Measurements from ENCODE around the gene RFNG.

The RFNG gene, protein sequence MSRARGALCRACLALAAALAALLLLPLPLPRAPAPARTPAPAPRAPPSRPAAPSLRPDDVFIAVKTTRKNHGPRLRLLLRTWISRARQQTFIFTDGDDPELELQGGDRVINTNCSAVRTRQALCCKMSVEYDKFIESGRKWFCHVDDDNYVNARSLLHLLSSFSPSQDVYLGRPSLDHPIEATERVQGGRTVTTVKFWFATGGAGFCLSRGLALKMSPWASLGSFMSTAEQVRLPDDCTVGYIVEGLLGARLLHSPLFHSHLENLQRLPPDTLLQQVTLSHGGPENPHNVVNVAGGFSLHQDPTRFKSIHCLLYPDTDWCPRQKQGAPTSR

GRCh38 chr17:82051776-82052637 lies at the start of gene RFNG, which contains the start of gene GPS1:
Gene RFNG, minus strand, starts transcription at chr17:82051811. Its CDS starts 45 bp downstream, at chr17:82051766.
Gene GPS1, plus strand, starts transcription at chr17:82051898. Its CDS starts 34 bp downstream, at chr17:82051932.
- intact Hi-C loops (cut with DNase I), result loop anchor here (1.0 kb wide), 1 partner anchor 13 kb away; the partner anchor contains the start of gene DUS1L
- peak; percentile 74 to 98 (median 84) for DNase-seq

GRCh38 chr17:82101301-82101715 lies 49.7 kb upstream of the RFNG start:
- intact Hi-C loops (cut with DNase I), result no loop called here
- DNase-seq, result no peak

DNA sequence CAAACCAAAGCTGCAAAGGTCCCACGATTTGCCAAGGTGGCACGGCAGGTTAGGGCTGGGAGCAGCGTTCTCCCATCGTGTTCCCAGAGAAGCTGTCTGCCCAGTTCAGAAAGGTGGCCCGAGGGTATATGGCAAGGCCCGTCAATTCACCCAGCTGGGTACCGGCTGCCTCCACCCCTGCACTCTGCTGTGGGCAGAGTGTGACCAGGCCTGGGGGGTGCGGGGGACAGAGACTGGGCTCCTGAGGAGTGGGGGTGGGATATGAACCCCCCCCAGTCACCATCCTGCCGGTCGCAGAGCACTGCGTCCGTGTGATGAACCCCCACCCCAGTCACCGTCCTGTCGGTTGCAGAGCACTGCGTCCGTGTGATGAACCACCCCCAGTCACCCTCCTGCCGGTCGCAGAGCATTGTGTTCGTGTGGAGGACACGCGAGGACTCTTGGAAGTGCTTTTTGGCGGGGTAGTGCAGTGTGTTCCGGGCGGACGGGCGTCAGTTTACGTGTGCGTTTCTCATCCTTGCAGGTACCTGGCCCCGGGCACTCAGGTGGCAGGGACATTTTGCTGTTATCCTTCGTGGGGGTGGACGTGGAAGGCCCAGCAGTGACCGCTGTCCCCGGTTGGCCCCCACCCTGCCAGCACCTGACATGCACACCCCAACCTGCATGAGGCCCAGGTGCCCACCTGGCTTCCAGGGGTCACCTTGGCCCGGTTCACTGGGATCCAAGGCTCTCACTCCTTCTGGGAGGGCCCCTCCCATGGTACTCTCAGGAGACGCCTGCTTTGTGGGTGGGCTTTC lies 49.1 kb upstream of the RFNG start:
- DNase-seq, result no peak
- intact Hi-C loops (cut with DNase I), result no loop called here

DNA sequence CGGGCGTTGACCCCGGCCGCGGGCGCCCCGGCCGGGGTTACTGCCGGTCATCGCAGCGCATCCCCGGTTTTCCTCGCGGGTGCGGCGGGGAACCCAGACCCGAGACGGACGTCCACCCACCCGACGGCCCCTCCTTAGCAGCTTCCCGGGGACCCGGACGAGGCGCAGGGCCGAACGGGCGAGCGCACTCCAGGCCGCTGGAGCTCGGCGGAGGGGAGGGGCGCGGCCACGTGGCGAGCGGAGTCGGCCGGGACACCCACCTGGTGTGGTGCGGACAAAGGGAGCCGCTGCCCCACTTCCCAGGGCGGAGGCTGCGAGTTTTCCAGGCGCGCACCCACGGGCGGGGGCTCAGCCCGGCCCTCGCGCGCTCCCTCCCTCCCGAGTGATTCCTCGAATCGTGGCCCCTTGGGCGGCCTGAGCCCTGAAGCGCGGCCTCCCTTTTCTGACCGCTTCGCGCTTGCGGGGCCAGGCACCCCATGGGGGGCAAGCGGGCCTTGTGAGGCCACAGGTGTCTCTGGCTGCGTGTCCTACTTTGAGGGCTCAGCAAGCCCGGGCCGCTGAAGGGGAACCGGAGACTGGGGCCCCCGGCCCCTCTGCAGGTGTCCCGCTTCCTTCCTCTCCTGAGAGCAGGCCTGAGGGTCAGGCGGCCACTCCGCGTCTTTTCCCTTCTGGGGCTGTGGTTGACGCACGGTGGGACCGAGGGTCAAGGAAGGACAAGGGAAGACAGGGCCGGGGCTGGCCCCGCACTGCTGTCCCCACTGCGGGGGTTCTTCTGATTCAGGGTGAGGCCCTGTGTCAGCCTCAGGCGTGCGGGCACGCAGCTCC lies 47.5 kb upstream of the RFNG start:
- peak in 2 of 10 donors; percentile 77 to 91 for DNase-seq
- intact Hi-C loops (cut with DNase I), result loop anchor here (5.0 kb wide), 3 partner anchors 42 to 67 kb away; partner anchors contain the start of gene RAC3

DNA sequence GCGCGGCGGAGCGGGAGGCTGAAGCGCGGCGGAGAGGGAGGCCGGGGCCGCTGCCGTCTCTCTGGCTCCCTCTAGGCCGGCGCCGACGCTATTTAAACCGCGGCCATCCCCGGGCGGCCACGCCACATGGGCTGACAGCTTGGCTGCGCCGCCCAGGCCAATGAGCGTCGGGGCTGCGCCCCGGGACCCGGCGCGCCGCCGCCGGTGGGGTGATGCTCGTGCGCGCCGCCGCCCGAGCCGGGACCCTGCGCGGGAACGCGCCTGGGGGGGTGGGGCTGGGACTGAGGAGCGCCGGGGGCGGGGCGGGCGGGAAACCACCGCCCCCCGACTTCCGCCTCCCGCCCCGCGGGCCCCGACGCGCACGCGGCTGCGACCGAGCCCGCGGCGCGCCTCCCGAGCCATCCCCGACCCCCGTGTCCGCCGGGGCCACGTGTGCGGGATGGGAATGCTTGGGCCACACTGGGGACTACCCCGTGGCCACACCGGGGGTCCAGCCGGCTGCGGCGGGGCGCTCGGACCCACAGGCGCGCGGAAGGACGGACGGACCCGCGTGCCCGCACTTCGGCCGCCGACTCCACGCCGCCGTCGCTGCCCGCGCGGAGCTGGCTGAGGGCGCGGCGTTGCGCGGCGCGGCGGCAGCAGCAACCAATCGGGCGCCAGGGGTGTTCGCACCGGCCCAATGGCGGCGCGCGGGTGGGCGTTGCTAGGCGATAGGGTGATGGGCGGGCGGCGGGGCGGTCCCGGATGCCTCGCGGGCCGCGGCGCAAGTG lies 46.7 kb upstream of the RFNG start, which contains the start of gene FASN:
TSS of gene FASN (minus strand) at position 68 of the 770 bp plus-strand sequence. CDS start 1,791 bp downstream, outside the sequence.
- peak; percentile 92 to 99 (median 94) for DNase-seq
- intact Hi-C loops (cut with DNase I), result loop anchor here (5.0 kb wide), 3 partner anchors 41 to 66 kb away; partner anchors contain the start of gene RAC3

GRCh38 chr17:82097919-82098168 lies 46.2 kb upstream of the RFNG start:
- DNase-seq, result no peak
- intact Hi-C loops (cut with DNase I), result loop anchor here (5.0 kb wide), 3 partner anchors 41 to 66 kb away; partner anchors contain the start of gene RAC3

- peak in 1 of 10 donors; percentile 38 for DNase-seq
- intact Hi-C loops (cut with DNase I), result loop anchor here (5.0 kb wide), 3 partner anchors 40 to 65 kb away; partner anchors contain the start of gene RAC3
Measured at GRCh38 chr17:82097184-82097918, 45.7 kb upstream of the RFNG start.

DNA sequence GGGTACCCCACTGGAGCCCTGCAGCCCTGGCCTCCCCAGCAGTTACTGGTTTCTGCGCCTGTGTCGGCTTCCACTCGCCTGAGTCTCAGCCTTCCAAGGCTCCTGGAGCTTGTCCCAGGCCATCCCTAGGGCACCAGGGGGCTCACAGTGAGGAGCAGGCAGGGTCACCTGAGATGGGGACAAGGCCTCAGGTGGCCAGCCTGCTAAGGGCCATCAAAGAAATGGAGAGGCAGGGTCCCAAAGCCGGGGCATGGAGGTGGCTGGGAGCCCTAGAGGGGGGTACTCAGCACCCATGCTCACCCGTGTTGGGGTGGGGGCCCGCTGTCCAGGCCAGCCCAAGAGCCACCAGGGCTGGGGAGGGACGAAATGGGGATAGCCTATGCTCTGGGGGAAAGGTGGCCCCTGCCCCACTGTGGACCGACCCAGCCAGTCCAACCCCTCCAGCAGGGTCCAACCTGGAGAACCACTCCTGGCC lies 45.1 kb upstream of the RFNG start:
- DNase-seq, result no peak
- intact Hi-C loops (cut with DNase I), result loop anchor here (5.0 kb wide), 3 partner anchors 39 to 64 kb away; partner anchors contain the start of gene RAC3

DNA sequence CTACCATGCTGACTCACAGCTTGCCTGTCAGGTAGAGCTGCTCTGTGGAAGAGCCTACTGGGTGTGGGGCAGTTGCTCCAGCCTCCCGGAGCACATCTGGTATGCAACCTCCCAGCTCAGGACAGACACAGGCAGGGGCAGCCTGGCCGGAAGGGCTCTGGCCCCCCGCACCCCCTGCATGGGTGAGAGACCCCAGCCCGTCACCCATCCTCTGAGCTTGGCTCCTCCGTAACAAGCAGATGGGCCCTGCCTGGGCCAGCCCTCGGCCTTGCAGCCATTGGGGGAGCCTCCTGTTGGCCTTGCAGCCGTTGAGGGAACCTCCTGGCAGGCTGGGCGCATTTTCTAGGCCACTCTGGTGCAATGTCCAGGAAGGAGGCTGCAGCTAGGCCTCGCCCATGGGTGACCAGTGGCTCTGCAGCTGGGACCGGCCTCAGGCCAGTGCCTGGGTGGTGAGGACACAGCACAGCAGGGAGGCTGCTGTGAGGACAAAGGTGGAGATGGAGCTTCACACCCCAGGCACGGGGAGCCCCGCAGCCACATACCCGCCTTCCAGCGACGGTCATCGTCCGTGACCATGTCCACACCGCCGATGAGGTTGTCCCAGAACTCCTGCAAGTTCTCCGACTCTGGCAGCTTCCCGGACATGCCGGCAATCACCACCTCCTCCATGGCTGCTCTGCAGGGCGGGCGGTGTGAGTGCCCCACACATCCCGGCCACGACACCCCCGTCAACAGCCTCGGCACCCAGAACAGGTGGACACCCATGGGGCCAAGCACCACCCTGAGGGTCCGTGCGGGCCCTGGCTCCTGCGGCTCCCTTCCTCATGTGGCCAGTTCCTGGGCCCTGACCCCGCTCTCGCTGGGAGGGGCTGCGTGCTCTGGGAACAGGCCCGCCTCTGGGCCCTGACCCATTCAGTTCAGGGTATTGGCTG lies 44.4 kb upstream of the RFNG start:
- intact Hi-C loops (cut with DNase I), result loop anchor here (5.0 kb wide), 3 partner anchors 39 to 64 kb away; partner anchors contain the start of gene RAC3
- DNase-seq, result no peak

DNA sequence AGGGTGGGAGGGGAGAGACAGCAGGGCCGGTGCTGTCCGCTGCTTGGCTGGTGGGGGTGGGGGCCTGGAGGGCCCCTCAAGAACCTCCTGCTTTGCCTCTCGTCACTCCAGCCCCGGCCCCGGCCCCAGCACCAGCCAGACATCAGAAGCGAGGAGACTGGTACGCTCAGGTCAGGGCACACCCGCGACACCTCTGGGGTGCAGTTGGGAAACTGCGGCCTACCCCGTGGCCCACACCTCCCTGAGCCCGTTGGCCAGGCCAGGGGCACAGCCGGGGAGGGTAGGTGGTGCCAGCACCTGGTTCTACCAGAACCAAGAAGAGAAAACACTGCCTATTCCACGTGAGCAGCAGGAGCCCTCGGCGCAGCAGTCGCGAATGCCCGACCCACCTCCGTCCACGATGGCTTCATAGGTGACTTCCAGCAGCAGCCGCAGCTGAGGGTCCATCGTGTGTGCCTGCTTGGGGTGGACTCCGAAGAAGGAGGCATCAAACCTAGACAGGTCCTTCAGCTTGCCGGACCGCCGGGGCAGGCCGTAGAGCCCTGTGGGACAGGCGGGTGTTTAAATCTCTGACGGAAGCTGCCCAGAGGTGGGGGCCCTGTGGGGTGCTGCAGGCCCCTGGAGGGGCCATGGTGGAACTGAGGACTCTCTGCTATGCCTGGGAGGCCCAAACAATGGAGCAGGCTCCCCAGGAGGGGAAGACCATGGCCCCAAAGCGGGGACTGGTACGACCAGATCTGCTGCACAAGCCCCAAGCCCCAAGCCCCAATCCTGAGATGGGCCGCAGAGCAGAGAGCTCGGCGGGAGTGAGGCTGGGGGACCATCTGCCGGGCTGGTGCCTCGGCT lies 43.5 kb upstream of the RFNG start:
- no peak for DNase-seq
- intact Hi-C loops (cut with DNase I), result loop anchor here (5.0 kb wide), 3 partner anchors 38 to 63 kb away; partner anchors contain the start of gene RAC3

- intact Hi-C loops (cut with DNase I), result no loop called here
- peak in 1 of 10 donors; percentile 71 for DNase-seq
Measured at GRCh38 chr17:82092995-82093751, 41.6 kb upstream of the RFNG start.

- intact Hi-C loops (cut with DNase I), result no loop called here
- peak in 1 of 10 donors; percentile 70 for DNase-seq
Measured at GRCh38 chr17:82092628-82092994, 41.0 kb upstream of the RFNG start.

GRCh38 chr17:82092094-82092586 lies 40.5 kb upstream of the RFNG start:
- DNase-seq, result peak in 1 of 10 donors; percentile 68
- intact Hi-C loops (cut with DNase I), result no loop called here

DNA sequence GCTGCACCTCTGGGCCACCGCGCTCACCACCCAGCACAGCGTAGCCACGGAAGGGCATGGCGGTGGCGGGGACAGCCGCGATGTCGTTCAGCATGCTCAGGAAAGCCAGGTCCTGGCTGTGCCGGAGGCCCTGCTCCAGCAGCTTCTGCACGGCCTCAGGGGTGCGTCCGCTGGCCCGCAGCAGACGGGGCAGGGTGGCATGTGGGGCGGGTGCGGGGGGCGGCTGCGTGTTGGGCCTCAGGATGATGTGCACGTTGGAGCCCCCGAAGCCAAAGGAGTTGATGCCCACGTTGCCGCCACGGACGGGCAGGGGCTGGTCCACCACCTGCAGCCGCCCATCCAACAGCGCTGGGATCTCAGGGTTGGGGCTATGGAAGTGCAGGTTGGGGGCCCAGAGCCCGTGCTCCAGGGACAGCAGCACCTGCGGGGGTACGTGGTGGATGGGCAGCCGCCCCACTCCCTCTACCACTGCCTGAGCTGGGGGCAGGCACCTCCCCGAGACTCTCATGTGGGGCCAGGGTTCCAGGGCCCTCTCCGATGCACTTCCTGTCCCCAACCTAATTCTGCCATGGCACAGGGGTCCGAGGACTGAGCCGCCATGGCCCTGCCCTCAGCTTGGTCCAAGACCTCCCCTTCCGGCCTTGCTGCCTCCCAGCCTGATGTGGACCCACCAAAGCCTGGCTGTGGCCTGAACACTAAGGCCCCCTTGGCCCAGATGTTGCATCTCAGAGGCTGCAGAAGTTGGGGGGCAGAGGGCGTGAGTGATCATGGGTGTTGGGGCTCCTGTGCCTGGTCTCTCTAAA lies 39.9 kb upstream of the RFNG start:
- peak in 1 of 10 donors; percentile 79 for DNase-seq
- intact Hi-C loops (cut with DNase I), result no loop called here
